Measurements from ENCODE around the gene ACSL5.

ACSL5 gene

DNA sequence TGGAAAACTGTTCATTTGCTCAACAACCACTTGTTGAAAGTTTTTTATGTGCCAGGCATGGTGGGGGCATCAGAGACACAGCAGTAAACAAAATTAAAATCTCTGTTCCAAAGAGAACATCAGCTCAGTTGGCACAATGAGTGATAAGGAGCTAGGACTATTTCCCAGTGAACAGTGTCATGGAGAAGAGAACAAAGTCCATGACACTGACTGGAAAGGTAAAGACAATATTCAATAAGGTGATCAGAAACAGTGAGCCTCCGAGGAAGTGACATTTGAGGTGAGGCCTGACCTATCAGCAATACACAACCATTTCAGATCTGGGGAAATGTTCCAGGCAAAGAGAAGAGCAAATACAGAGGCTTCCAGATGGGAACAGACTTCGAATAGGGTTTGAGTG lies 14.6 kb downstream of the ACSL5 start:
- no peak for TF ChIP-seq ZFX (IDR thresholded peaks at IDR 0.05; ENCODE audit: borderline replicate concordance)
- TF ChIP-seq, protein P1, sequence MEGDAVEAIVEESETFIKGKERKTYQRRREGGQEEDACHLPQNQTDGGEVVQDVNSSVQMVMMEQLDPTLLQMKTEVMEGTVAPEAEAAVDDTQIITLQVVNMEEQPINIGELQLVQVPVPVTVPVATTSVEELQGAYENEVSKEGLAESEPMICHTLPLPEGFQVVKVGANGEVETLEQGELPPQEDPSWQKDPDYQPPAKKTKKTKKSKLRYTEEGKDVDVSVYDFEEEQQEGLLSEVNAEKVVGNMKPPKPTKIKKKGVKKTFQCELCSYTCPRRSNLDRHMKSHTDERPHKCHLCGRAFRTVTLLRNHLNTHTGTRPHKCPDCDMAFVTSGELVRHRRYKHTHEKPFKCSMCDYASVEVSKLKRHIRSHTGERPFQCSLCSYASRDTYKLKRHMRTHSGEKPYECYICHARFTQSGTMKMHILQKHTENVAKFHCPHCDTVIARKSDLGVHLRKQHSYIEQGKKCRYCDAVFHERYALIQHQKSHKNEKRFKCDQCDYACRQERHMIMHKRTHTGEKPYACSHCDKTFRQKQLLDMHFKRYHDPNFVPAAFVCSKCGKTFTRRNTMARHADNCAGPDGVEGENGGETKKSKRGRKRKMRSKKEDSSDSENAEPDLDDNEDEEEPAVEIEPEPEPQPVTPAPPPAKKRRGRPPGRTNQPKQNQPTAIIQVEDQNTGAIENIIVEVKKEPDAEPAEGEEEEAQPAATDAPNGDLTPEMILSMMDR (IDR thresholded peaks at IDR 0.05): no peak
- no peak overlapping the region for H3K27ac ChIP-seq

DNA sequence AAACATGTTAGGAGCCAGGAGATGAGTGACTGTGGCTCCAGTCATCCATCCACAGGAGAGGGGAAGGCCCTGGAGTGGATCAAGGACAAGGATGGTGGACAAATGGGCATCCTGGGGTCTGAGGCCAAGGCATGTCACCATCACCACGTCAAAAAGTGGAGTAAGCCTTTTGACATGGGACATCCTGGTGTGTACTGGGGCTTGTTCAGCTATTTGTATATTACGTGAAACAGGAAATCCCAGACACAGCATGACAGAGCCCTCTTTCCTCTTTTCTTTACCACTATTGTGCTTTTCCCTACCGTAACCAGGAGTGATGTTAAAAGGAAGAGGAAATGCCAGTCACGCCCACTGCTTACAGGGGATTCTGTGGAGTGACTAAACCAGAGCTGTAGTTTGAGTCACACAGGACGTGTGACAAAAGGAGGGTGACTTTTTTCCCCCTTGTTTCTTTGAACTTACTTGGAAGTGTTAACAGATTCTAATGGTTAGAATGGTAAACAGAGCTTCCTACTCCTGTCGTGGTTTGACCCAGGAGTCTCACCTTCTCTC lies 15.4 kb downstream of the ACSL5 start:
- TF ChIP-seq, protein P1 (IDR thresholded peaks at IDR 0.05): no peak
- no peak for TF ChIP-seq ZFX (IDR thresholded peaks at IDR 0.05; ENCODE audit: borderline replicate concordance)
- H3K27ac ChIP-seq: no peak overlapping the region

DNA sequence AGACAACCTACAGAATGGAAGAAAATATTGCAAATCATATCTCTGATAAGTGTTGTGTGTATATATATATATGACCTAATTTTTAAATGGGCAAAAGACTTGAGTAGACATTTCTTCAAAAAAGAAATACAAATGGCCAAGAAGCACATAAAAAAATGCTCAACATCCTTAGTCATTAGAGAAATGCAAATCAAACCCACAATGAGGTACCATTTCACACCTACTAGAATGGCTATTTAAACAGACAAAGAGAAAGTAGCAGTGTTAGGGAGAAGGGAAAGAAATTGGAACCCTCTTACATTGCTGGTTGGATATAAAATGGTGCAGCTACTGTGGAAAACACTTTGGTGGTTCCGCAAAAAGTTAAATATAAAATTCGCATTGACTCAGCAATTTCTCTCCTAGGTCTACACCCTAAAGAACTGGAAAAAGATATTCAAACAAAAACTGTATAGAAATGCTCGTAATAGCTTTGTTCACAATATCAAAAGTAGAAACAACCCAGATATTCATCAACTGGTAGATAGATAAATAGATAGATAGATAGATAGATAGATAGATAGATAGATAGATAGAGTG lies 16.3 kb downstream of the ACSL5 start:
- H3K27ac ChIP-seq: peak overlapping the region; percentile 83
- no peak for TF ChIP-seq ZFX (IDR thresholded peaks at IDR 0.05; ENCODE audit: borderline replicate concordance)
- TF ChIP-seq, protein P1 (IDR thresholded peaks at IDR 0.05): no peak

DNA sequence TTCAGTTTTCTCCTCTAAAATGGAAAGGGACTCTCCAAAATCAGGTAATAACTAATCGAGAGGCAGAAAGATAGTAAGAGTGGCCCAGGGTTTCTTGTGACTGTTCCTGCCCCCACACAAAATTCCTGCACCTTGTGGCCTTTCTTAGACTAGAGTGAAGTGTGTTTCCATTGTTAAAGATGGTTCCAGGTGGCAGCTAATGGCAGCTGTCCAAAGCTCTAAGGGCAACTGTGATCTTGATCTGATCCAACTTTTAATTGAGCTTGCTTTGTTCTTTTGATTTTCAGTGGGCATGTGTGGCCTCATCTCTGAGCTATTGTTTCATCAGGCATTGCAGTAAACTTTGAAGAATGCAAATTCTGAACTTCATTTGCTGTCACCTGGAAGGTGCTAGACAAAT lies 19.4 kb downstream of the ACSL5 start:
- TF ChIP-seq ZFX (IDR thresholded peaks at IDR 0.05; ENCODE audit: borderline replicate concordance): no peak
- TF ChIP-seq, protein P1 (IDR thresholded peaks at IDR 0.05): no peak
- peak overlapping the region; percentile 83 for H3K27ac ChIP-seq

DNA sequence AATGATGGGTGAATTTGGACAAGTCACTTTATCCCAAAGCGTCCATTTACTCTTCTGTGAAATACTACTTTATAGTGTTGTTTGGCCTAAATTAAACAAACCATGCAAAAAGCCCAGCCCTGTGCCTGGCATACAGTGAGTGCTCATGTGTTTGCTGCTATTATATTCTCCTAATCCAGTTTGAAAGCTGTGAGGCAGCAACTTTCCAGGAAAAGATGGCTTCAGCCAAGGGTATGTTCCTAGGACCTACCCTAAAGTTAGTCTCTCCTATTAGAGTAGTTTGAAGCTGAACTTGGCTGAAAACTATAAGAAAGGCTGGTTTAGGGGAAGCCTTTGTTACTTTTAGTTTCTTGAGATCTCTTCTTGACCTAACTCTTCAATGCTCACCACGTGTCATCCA lies 19.9 kb downstream of the ACSL5 start:
- TF ChIP-seq ZFX (IDR thresholded peaks at IDR 0.05; ENCODE audit: borderline replicate concordance): no peak
- TF ChIP-seq, protein P1 (IDR thresholded peaks at IDR 0.05): no peak
- peak overlapping the region; percentile 83 for H3K27ac ChIP-seq

DNA sequence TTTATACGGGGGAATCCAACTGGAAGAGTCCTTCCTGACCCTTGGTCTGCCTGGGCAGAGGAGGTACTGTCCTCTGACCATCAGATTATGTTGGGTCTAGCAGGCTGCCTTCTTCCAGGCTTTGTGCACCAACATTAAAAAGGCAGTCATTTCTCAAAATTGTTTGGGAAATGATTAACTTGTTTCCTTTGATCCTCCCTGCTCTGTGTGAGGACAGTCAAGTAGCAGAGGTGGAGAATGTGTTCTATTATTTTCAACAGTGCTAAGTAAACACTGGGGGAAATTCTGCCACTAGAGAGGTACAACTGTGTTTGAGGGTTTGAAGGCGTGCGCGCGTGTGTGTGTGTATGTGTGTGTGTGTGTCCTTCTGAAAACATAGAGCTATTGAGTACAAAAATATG lies 20.6 kb downstream of the ACSL5 start:
- TF ChIP-seq, protein P1 (IDR thresholded peaks at IDR 0.05): no peak
- TF ChIP-seq ZFX (IDR thresholded peaks at IDR 0.05; ENCODE audit: borderline replicate concordance): no peak

DNA sequence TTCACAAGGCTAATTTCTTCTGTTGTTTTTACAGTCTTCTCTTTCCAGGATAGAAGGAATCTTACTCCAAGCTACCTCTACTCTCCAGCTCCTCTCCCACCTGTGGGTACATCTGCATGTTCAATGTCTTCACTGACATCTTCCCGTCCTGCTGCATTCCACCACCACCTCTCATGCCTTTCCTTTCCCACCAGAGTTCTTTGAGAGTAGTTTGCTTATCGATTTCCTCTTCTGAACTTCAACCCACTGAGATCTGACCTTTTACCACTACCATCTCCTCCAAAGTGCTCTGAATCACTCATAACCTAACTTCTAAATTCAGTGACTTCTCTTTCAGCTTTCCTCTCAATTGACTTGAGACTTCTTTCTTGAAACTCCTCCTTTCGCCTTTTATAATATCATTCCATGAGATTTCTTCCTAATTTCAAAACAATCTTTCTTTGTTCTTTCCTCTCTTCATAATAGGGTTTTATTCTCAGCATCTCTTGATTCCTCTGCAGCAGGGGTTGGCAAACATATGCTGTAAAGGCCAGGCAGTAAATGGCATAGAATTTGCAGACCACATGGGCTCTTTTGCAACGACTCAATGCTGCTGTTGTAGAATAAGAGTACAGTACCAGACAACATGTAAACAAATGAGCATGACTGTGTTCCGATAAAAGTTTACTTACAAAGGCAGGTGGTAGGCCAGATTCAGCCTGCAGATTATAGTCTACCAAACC lies 22.1 kb downstream of the ACSL5 start:
- H3K27ac ChIP-seq: no peak overlapping the region
- TF ChIP-seq ZFX (IDR thresholded peaks at IDR 0.05; ENCODE audit: borderline replicate concordance): no peak
- TF ChIP-seq, protein P1 (IDR thresholded peaks at IDR 0.05): no peak

More for the DNA sequence above, 20.6 kb downstream of the ACSL5 start:
- peak overlapping the region; percentile 83 for H3K27ac ChIP-seq

Measured in 22Rv1 (cell line).